A549 (cell line): Measurements from ENCODE around the gene STMN3.

ENCODE experiments used
- CEBPB ChIP-seq, 2 experiments: fragments of >200 bp in 1 of 2; sonication (Bioruptor Twin) in 1 of 2; formaldehyde crosslinking in 1 of 2; IDR thresholded peaks; 2 replicates each; pipeline ENCODE4 v1.6.1; 2012 to 2016
- JUN ChIP-seq, 2 experiments: fragments of >200 bp; sonication (Bioruptor Twin); formaldehyde crosslinking; IDR thresholded peaks; 2 replicates in 1 of 2; 3 replicates in 1 of 2; pipeline ENCODE4 v1.6.1; 2016 to 2017
- MAZ ChIP-seq: fragments of 150-350 bp; IDR thresholded peaks from 2 replicates; pipeline ENCODE4 v1.6.1; 2014; ENCODE audit warnings: antibody characterized with exemption, low read depth, low read length, borderline replicate concordance
- POLR2A ChIP-seq: IDR thresholded peaks from 2 replicates; pipeline ENCODE4 v1.6.1; 2012; ENCODE audit warnings: mild to moderate bottlenecking, low read length
- RAD21 ChIP-seq, 2 experiments: fragments of >200 bp in 1 of 2; sonication (Bioruptor Twin) in 1 of 2; formaldehyde crosslinking in 1 of 2; IDR thresholded peaks in 1 of 2; conservative IDR thresholded peaks in 1 of 2; 2 replicates in 1 of 2; 3 replicates in 1 of 2; pipeline ENCODE4 v1.6.1; 2012 to 2018; ENCODE audit warnings: inconsistent platforms in 1 of 2
- RFX5 ChIP-seq: fragments of 450-650 bp; IDR thresholded peaks from 2 replicates; pipeline ENCODE4 v1.7.1; 2014; ENCODE audit warnings: antibody characterized with exemption, mild to moderate bottlenecking, moderate library complexity
- RNF2 ChIP-seq: fragments of 200-600 bp; sonication (generic); IDR thresholded peaks from 2 replicates; pipeline ENCODE4 v1.6.1; 2016; ENCODE audit warnings: low read depth, mild to moderate bottlenecking, antibody characterized with exemption, moderate library complexity, borderline replicate concordance
- ZSCAN20 ChIP-seq: fragments of 250-450 bp; sonication (Bioruptor Pico); IDR thresholded peaks from 2 replicates; pipeline ENCODE4 v1.8.0; 2022; ENCODE audit warnings: mild to moderate bottlenecking, moderate library complexity
- TF ChIP-seq, protein P1 (sequence below): fragments of >200 bp; sonication (Bioruptor Twin); formaldehyde crosslinking; IDR thresholded peaks from 3 replicates; pipeline ENCODE4 v1.5.1; 2016
- TF ChIP-seq, protein P2 (sequence below): fragments of 200-600 bp; sonication (generic); IDR thresholded peaks from 2 replicates; pipeline ENCODE4 v1.6.1; 2016; ENCODE audit warnings: antibody characterized with exemption, mild to moderate bottlenecking, moderate library complexity
- TF ChIP-seq, protein P3 (sequence below): fragments of 150-350 bp; IDR thresholded peaks from 2 replicates; pipeline ENCODE4 v1.6.1; 2014; ENCODE audit warnings: low read depth, mild to moderate bottlenecking, low read length

DNA sequence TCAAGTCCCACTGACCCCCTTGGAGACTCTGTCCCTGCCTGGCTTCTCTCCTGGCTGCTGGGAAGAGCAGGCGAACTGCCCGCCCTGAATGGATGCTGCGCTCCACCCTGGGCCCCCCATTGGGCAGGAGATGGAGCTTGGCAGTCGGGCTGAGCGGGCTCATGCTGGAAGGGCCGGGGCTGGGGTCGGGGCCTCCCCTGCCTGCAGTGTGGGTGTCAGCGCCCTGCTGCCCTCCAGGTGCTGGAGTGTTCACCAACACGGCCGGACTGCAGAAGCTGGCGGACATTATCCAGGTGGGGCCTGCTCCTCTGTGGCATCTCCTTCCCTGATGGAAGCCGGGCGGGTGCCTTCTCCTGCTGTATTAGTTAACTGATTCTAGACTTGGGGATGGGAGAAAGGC is 27.2 kb upstream of the STMN3 start:
- TF ChIP-seq RAD21 (conservative IDR thresholded peaks at IDR 0.05 in 1 of 2, IDR thresholded peaks at IDR 0.05 in 1 of 2) (no peak), MAZ (no peak), RFX5 (no peak), RNF2 (no peak), POLR2A (no peak), ZSCAN20 (CRISPR knock-in tag) (no peak), CEBPB (IDR thresholded peaks at IDR 0.05) (no peak), JUN (IDR thresholded peaks at IDR 0.05) (no peak)
- TF ChIP-seq, protein P1, sequence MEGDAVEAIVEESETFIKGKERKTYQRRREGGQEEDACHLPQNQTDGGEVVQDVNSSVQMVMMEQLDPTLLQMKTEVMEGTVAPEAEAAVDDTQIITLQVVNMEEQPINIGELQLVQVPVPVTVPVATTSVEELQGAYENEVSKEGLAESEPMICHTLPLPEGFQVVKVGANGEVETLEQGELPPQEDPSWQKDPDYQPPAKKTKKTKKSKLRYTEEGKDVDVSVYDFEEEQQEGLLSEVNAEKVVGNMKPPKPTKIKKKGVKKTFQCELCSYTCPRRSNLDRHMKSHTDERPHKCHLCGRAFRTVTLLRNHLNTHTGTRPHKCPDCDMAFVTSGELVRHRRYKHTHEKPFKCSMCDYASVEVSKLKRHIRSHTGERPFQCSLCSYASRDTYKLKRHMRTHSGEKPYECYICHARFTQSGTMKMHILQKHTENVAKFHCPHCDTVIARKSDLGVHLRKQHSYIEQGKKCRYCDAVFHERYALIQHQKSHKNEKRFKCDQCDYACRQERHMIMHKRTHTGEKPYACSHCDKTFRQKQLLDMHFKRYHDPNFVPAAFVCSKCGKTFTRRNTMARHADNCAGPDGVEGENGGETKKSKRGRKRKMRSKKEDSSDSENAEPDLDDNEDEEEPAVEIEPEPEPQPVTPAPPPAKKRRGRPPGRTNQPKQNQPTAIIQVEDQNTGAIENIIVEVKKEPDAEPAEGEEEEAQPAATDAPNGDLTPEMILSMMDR: no peak
- TF ChIP-seq, protein P2, sequence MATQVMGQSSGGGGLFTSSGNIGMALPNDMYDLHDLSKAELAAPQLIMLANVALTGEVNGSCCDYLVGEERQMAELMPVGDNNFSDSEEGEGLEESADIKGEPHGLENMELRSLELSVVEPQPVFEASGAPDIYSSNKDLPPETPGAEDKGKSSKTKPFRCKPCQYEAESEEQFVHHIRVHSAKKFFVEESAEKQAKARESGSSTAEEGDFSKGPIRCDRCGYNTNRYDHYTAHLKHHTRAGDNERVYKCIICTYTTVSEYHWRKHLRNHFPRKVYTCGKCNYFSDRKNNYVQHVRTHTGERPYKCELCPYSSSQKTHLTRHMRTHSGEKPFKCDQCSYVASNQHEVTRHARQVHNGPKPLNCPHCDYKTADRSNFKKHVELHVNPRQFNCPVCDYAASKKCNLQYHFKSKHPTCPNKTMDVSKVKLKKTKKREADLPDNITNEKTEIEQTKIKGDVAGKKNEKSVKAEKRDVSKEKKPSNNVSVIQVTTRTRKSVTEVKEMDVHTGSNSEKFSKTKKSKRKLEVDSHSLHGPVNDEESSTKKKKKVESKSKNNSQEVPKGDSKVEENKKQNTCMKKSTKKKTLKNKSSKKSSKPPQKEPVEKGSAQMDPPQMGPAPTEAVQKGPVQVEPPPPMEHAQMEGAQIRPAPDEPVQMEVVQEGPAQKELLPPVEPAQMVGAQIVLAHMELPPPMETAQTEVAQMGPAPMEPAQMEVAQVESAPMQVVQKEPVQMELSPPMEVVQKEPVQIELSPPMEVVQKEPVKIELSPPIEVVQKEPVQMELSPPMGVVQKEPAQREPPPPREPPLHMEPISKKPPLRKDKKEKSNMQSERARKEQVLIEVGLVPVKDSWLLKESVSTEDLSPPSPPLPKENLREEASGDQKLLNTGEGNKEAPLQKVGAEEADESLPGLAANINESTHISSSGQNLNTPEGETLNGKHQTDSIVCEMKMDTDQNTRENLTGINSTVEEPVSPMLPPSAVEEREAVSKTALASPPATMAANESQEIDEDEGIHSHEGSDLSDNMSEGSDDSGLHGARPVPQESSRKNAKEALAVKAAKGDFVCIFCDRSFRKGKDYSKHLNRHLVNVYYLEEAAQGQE: no peak
- TF ChIP-seq, protein P3, sequence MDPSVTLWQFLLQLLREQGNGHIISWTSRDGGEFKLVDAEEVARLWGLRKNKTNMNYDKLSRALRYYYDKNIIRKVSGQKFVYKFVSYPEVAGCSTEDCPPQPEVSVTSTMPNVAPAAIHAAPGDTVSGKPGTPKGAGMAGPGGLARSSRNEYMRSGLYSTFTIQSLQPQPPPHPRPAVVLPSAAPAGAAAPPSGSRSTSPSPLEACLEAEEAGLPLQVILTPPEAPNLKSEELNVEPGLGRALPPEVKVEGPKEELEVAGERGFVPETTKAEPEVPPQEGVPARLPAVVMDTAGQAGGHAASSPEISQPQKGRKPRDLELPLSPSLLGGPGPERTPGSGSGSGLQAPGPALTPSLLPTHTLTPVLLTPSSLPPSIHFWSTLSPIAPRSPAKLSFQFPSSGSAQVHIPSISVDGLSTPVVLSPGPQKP: no peak
